SK-N-SH (cell line): Measurements from ENCODE around the gene ZNF546. TPM values are rescaled to one million over a fixed set of nuclear protein-coding genes. Genes with fewer than 3 reads are reported as not detected.

ENCODE experiments used
- CTCF ChIA-PET: fragments of 300-600, 350-600 bp; formaldehyde crosslinking; extraction: SDS; loops from one replicate; lab custom pipeline; 2021; lab: Yijun Ruan, JAX
- POLR2A ChIA-PET: fragments of 350-600 bp; sonication (Branson Sonifier 250); formaldehyde crosslinking; extraction: SDS; loops from one replicate; lab custom pipeline; 2020; ENCODE audit warnings: antibody characterized with exemption, inconsistent platforms; lab: Yijun Ruan, JAX
- DNase-seq: peaks from one replicate; pipeline ENCODE4 v3.0.0; 2012
- H2AFZ ChIP-seq: fragments of 200-600 bp; sonication (generic); 2 replicates; pipeline ENCODE4 v1.8.1; 2016; ENCODE audit warnings: antibody characterized with exemption, mild to moderate bottlenecking, low read depth
- H3F3A ChIP-seq: fragments of 200-600 bp; sonication (generic); replicated peaks from 2 replicates; pipeline ENCODE3; 2016; ENCODE audit warnings: antibody characterized with exemption, mild to moderate bottlenecking; ENCODE audit not compliant: insufficient read depth
- H3K27ac ChIP-seq, 2 experiments: fragments of 200-500 bp in 1 of 2; fragments of 200-600 bp in 1 of 2; sonication (Bioruptor generic) in 1 of 2; sonication (generic), shearing (Covaris generic) in 1 of 2; 2 replicates each; pipeline versions ENCODE4 v1.5.1 to v1.6.1; 2014 to 2016; ENCODE audit warnings: low read depth in 2 of 2, inconsistent platforms in 1 of 2, low read length in 1 of 2, mild to moderate bottlenecking in 1 of 2, mixed read lengths in 1 of 2
- H3K27me3 ChIP-seq: fragments of 200-600 bp; sonication (generic), shearing (Covaris generic); 2 replicates; pipeline ENCODE4 v1.6.1; 2016; ENCODE audit warnings: mixed run types; ENCODE audit not compliant: insufficient read depth
- H3K36me3 ChIP-seq, 2 experiments: fragments of 200-500 bp in 1 of 2; fragments of 200-600 bp in 1 of 2; sonication (Bioruptor generic) in 1 of 2; sonication (generic) in 1 of 2; replicated peaks in 1 of 2; 2 replicates each; pipeline versions ENCODE3 to v1.5.1; 2014 to 2016; ENCODE audit warnings: low read length in 1 of 2, mild to moderate bottlenecking in 1 of 2; ENCODE audit not compliant: insufficient read depth in 2 of 2, control insufficient read depth in 1 of 2
- H3K4me1 ChIP-seq, 2 experiments: fragments of 200-500 bp in 1 of 2; fragments of 200-600 bp in 1 of 2; sonication (Bioruptor generic) in 1 of 2; sonication (generic), shearing (Covaris generic) in 1 of 2; 2 replicates each; pipeline versions ENCODE4 v1.5.1 to v1.6.1; 2014 to 2016; ENCODE audit warnings: low read depth in 1 of 2, low read length in 1 of 2, mixed run types in 1 of 2; ENCODE audit not compliant: insufficient read depth in 2 of 2, control insufficient read depth in 1 of 2
- H3K4me2 ChIP-seq: fragments of 200-600 bp; sonication (generic), shearing (Covaris generic); 2 replicates; pipeline ENCODE4 v1.6.1; 2017; ENCODE audit warnings: mixed run types
- H3K4me3 ChIP-seq, 2 experiments: fragments of 200-500 bp in 1 of 2; fragments of 200-600 bp in 1 of 2; sonication (Bioruptor generic) in 1 of 2; sonication (generic), shearing (Covaris generic) in 1 of 2; 2 replicates each; pipeline versions ENCODE4 v1.5.1 to v1.8.1; 2014 to 2016; ENCODE audit warnings: low read depth in 2 of 2, inconsistent platforms in 1 of 2, low read length in 1 of 2, mild to moderate bottlenecking in 1 of 2, mixed read lengths in 1 of 2, moderate library complexity in 1 of 2
- H3K79me2 ChIP-seq: fragments of 200-600 bp; sonication (generic); 2 replicates; pipeline ENCODE4 v1.8.1; 2017; ENCODE audit warnings: mild to moderate bottlenecking; ENCODE audit not compliant: insufficient read depth
- H3K9ac ChIP-seq: fragments of 200-600 bp; sonication (generic); 2 replicates; pipeline ENCODE4 v1.6.1; 2017; ENCODE audit warnings: mixed run types
- H3K9me2 ChIP-seq: fragments of 200-600 bp; sonication (generic); 2 replicates; pipeline ENCODE4 v1.6.1; 2017; ENCODE audit warnings: mixed run types
- H3K9me3 ChIP-seq: fragments of 200-600 bp; sonication (generic); 2 replicates; pipeline ENCODE4 v1.6.1; 2017; ENCODE audit warnings: mixed run types, mild to moderate bottlenecking, moderate library complexity
- H4K20me1 ChIP-seq: fragments of 200-600 bp; sonication (generic); 2 replicates; pipeline ENCODE4 v1.6.1; 2017; ENCODE audit warnings: mild to moderate bottlenecking, mixed run types; ENCODE audit not compliant: insufficient read depth
- FOSL2 ChIP-seq: IDR thresholded peaks from 2 replicates; pipeline ENCODE4 v1.4.0; 2012; ENCODE audit warnings: low read depth, mild to moderate bottlenecking, moderate library complexity, borderline replicate concordance
- FOXJ3 ChIP-seq: sonication (generic); formaldehyde crosslinking; IDR thresholded peaks from 2 replicates; pipeline ENCODE4 v1.5.1; 2020; ENCODE audit warnings: mild to moderate bottlenecking, missing genetic modification reagents
- MEF2A ChIP-seq: IDR thresholded peaks from 2 replicates; pipeline ENCODE4 v1.4.0; 2012; ENCODE audit warnings: low read depth, borderline replicate concordance
- MXI1 ChIP-seq: IDR thresholded peaks from 2 replicates; pipeline ENCODE4 v1.6.1; 2012; ENCODE audit warnings: mild to moderate bottlenecking, low read depth, low read length, improper control_type of control experiment
- NRF1 ChIP-seq: IDR thresholded peaks from 2 replicates; pipeline ENCODE4 v1.6.1; 2012; ENCODE audit warnings: low read depth, mild to moderate bottlenecking, low read length
- POLR2AphosphoS5 ChIP-seq: IDR thresholded peaks from 2 replicates; pipeline ENCODE4 v1.6.1; 2012; ENCODE audit warnings: low read depth, low read length
- RAD21 ChIP-seq: IDR thresholded peaks from 2 replicates; pipeline ENCODE4 v1.6.1; 2012; ENCODE audit warnings: mild to moderate bottlenecking, low read length
- RCOR1 ChIP-seq: fragments of 150-350 bp; IDR thresholded peaks from 2 replicates; pipeline ENCODE4 v1.6.1; 2017; ENCODE audit warnings: antibody characterized with exemption, low read length
- RFX5 ChIP-seq: IDR thresholded peaks from 2 replicates; pipeline ENCODE4 v1.6.1; 2012; ENCODE audit warnings: mild to moderate bottlenecking, improper control_type of control experiment, low read length
- RXRA ChIP-seq: IDR thresholded peaks from 2 replicates; pipeline ENCODE4 v1.4.0; 2012; ENCODE audit warnings: low read depth, mild to moderate bottlenecking, borderline replicate concordance
- SIN3A ChIP-seq: IDR thresholded peaks from 2 replicates; pipeline ENCODE4 v1.6.1; 2012; ENCODE audit warnings: low read depth, mild to moderate bottlenecking, low read length, moderate library complexity, borderline replicate concordance
- SMC3 ChIP-seq: IDR thresholded peaks from 2 replicates; pipeline ENCODE4 v1.6.1; 2012; ENCODE audit warnings: low read depth, low read length, improper control_type of control experiment
- TAF1 ChIP-seq: IDR thresholded peaks from 2 replicates; pipeline ENCODE4 v1.6.1; 2012; ENCODE audit warnings: low read depth, mild to moderate bottlenecking, low read length, moderate library complexity, borderline replicate concordance
- TCF12 ChIP-seq: IDR thresholded peaks from 2 replicates; pipeline ENCODE4 v1.4.0; 2012
- TEAD4 ChIP-seq: IDR thresholded peaks from 2 replicates; pipeline ENCODE4 v1.4.0; 2012; ENCODE audit warnings: mild to moderate bottlenecking, borderline replicate concordance; ENCODE audit not compliant: insufficient read depth
- WGBS: methylation state at CpG from one replicate; pipeline ENCODE4 v1.1.6; 2017; ENCODE audit warnings: low lambda C conversion rate; 5-methylcytosine and 5-hydroxymethylcytosine counted together
- polyA plus RNA-seq, 3 experiments: library from polyadenylated mRNA; depleted of rRNA; stranded (reverse); fragments of >200 nt; gene quantifications; 2 replicates each; pipeline ENCODE4 v1.2.3, GENCODE V29; 2012
- TF ChIP-seq, protein P1 (sequence below): fragments of 200-600 bp; sonication (generic); IDR thresholded peaks from 2 replicates; pipeline ENCODE4 v1.6.1; 2017; ENCODE audit warnings: antibody characterized with exemption, mild to moderate bottlenecking, moderate library complexity
- TF ChIP-seq, protein P2 (sequence below): fragments of 150-350 bp; IDR thresholded peaks from 2 replicates; pipeline ENCODE4 v1.6.1; 2016; ENCODE audit warnings: mild to moderate bottlenecking, low read depth, low read length
- TF ChIP-seq, protein P3 (sequence below): IDR thresholded peaks from 2 replicates; pipeline ENCODE4 v1.4.0; 2012; ENCODE audit warnings: low read depth
- TF ChIP-seq, protein P4 (sequence below): IDR thresholded peaks from 2 replicates; pipeline ENCODE4 v1.4.0; 2012; ENCODE audit warnings: low read depth, borderline replicate concordance

Gene ZNF546
- polyA plus RNA-seq, 1 of the 3 experiments (the other 2 are of a cell fraction): 0.87 TPM

DNA sequence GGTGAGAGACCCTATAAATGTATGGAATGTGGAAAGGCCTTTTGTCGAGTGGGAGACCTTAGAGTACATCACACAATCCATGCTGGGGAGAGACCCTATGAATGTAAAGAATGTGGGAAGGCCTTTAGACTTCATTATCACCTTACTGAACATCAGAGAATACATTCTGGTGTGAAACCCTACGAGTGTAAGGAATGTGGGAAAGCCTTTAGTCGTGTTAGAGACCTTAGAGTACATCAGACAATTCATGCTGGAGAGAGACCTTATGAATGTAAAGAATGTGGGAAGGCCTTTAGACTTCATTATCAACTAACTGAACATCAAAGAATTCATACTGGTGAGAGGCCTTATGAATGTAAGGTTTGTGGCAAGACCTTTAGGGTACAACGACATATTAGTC is 17.1 kb downstream of the ZNF546 start:
- Histone ChIP-seq H3K9ac (no peak overlapping the region), H2AFZ (no peak overlapping the region), H3K79me2 (no peaks in the 10 kb centered on the region), H3K4me2 (no peak overlapping the region), H3K27ac (no peak overlapping the region), H3K4me3 (no peak overlapping the region; a peak in 1 of 4 replicates), H3K9me3 (peaks cover 19% of the 10 kb centered on the region), H3K4me1 (no peaks in the 10 kb centered on the region), H3K36me3 (peaks cover 22 to 30% of the 10 kb centered on the region in 2 experiments), H3K27me3 (no peaks in the 10 kb centered on the region), H3F3A (no peaks in the 10 kb centered on the region), H4K20me1 (no peaks in the 10 kb centered on the region), H3K9me2 (no peaks in the 10 kb centered on the region)
- POLR2A ChIA-PET: no interaction called here
- TF ChIP-seq NRF1 (no peak), TEAD4 (no peak), MXI1 (no peak)
- TF ChIP-seq, protein P1, sequence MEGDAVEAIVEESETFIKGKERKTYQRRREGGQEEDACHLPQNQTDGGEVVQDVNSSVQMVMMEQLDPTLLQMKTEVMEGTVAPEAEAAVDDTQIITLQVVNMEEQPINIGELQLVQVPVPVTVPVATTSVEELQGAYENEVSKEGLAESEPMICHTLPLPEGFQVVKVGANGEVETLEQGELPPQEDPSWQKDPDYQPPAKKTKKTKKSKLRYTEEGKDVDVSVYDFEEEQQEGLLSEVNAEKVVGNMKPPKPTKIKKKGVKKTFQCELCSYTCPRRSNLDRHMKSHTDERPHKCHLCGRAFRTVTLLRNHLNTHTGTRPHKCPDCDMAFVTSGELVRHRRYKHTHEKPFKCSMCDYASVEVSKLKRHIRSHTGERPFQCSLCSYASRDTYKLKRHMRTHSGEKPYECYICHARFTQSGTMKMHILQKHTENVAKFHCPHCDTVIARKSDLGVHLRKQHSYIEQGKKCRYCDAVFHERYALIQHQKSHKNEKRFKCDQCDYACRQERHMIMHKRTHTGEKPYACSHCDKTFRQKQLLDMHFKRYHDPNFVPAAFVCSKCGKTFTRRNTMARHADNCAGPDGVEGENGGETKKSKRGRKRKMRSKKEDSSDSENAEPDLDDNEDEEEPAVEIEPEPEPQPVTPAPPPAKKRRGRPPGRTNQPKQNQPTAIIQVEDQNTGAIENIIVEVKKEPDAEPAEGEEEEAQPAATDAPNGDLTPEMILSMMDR: no peak
- WGBS: 86% methylated on average over 4 of the region's 4 CpGs
- CTCF ChIA-PET: no interaction called here
- no peak for DNase-seq

DNA sequence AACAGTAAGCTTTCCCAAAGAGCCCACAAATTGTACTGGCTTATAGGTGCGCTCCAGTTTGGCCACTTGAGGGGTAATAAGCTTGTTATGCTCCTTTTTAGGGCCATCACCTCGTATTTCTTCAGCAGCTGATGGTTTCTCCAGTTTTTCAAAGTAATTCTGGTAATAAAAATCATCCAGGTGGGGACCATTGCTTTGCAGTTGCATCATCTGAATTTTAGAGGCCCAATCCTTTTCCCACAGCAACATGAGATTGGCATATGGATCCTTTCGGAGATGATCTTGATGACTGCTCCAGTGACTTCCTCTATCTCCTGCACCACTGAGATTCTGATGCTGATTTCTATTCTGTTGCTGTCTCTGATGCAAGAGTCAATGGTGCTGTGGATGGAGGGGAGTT is 27.1 kb downstream of the ZNF546 start:
- Histone ChIP-seq H3K9ac (no peak overlapping the region), H3K4me3 (no peak overlapping the region; a peak in 2 of 4 replicates), H3K27me3 (no peaks in the 10 kb centered on the region), H3K79me2 (no peaks in the 10 kb centered on the region), H2AFZ (no peak overlapping the region), H3K4me1 (no peaks in the 10 kb centered on the region), H3K27ac (no peak overlapping the region), H3K36me3 (peaks cover 0 to 10% of the 10 kb centered on the region in 2 experiments), H3F3A (no peaks in the 10 kb centered on the region), H3K4me2 (no peak overlapping the region), H3K9me2 (no peaks in the 10 kb centered on the region), H4K20me1 (no peaks in the 10 kb centered on the region), H3K9me3 (peaks cover 41% of the 10 kb centered on the region)
- ChIA-PET CTCF (no interaction called here), POLR2A (no interaction called here)
- TF ChIP-seq POLR2AphosphoS5 (no peak), MEF2A (no peak), TAF1 (no peak)
- no peak for DNase-seq
- 52% methylated on average over 3 of the region's 3 CpGs for WGBS

DNA sequence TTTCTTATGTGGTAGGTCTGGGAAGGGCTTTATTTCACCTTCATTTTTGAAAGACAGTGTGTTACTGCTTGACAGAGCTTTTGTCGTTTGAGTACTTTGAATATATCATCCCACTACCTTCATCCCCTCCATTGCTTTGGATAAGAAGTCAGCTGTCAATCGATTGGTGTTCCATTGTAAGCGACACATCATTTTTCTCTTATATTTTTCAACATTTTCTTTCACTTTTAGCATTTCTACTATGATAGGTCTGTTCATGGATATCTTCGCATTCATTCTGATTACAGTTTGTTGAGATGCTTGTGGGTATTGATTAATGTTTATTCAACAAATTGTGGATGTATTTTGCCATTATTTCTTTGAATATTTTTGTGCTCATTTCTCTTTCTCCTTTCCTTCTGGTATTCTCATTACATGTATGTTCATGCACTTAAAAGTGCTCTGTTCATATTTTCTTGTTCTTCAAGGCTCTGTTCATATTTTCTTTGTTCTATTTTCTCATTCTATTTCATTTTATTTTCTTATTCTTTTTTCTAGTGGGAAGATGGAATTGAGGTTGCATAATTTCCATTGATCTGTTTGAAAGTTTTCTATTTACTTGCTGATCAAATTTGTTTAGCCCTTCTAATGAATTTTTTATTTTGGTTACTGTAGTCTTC is 29.2 kb downstream of the ZNF546 start:
- CTCF ChIA-PET: no interaction called here
- POLR2A ChIA-PET: no interaction called here
- DNase-seq: no peak
- TF ChIP-seq POLR2AphosphoS5: no peak
- no peak for TF ChIP-seq SMC3
- TF ChIP-seq SIN3A: no peak
- TF ChIP-seq, protein P2, sequence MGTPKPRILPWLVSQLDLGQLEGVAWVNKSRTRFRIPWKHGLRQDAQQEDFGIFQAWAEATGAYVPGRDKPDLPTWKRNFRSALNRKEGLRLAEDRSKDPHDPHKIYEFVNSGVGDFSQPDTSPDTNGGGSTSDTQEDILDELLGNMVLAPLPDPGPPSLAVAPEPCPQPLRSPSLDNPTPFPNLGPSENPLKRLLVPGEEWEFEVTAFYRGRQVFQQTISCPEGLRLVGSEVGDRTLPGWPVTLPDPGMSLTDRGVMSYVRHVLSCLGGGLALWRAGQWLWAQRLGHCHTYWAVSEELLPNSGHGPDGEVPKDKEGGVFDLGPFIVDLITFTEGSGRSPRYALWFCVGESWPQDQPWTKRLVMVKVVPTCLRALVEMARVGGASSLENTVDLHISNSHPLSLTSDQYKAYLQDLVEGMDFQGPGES: no peak
- TF ChIP-seq RCOR1: no peak
- no peak for TF ChIP-seq TAF1
- TF ChIP-seq, protein P3, sequence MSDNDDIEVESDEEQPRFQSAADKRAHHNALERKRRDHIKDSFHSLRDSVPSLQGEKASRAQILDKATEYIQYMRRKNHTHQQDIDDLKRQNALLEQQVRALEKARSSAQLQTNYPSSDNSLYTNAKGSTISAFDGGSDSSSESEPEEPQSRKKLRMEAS: no peak
- no peak for TF ChIP-seq RXRA
- TF ChIP-seq RAD21: no peak
- no peak for TF ChIP-seq FOSL2
- TF ChIP-seq, protein P4, sequence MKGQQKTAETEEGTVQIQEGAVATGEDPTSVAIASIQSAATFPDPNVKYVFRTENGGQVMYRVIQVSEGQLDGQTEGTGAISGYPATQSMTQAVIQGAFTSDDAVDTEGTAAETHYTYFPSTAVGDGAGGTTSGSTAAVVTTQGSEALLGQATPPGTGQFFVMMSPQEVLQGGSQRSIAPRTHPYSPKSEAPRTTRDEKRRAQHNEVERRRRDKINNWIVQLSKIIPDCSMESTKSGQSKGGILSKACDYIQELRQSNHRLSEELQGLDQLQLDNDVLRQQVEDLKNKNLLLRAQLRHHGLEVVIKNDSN: no peak
- no peak for TF ChIP-seq RFX5
- TF ChIP-seq TCF12: no peak
- TF ChIP-seq TEAD4: no peak
- no peak for TF ChIP-seq MXI1
- TF ChIP-seq FOXJ3 (CRISPR knock-in tag): no peak
- TF ChIP-seq MEF2A: no peak

More for the DNA sequence above, 29.2 kb downstream of the ZNF546 start:
- no peak overlapping the region; a peak in 1 of 4 replicates for H3K4me3 ChIP-seq
- no peaks in the 10 kb centered on the region for H3K79me2 ChIP-seq
- H4K20me1 ChIP-seq: no peaks in the 10 kb centered on the region
- H2AFZ ChIP-seq: no peak overlapping the region
- no peak overlapping the region for H3K27ac ChIP-seq
- no peaks in the 10 kb centered on the region for H3F3A ChIP-seq
- WGBS: 84% methylated on average over 4 of the region's 4 CpGs
- no peak overlapping the region for H3K4me2 ChIP-seq
- H3K4me1 ChIP-seq: no peaks in the 10 kb centered on the region
- no peaks in the 10 kb centered on the region for H3K27me3 ChIP-seq
- no peaks in the 10 kb centered on the region for H3K9me2 ChIP-seq
- H3K36me3 ChIP-seq: peaks cover 0 to 13% of the 10 kb centered on the region in 2 experiments
- no peak overlapping the region for H3K9ac ChIP-seq
- H3K9me3 ChIP-seq: peaks cover 55% of the 10 kb centered on the region
